Prostate gland (tissue), 2 donors: Measurements from ENCODE around the gene APOH. TPM values are rescaled to one million over a fixed set of nuclear protein-coding genes. Genes with fewer than 3 reads are reported as not detected.

Experiments
- DNase-seq: peaks from one replicate; pipeline ENCODE4 v3.0.0-alpha.2; 2019; ENCODE audit warnings: low spot score
- H3K27ac ChIP-seq, 2 donors: fragments of 200-600 bp; sonication (generic); 2 replicates each; pipeline ENCODE4 v1.5.1; 2017 to 2019
- H3K27me3 ChIP-seq: fragments of 200-600 bp; sonication (generic); replicated peaks from 2 replicates; pipeline ENCODE4 v1.5.1; 2019; ENCODE audit not compliant: insufficient read depth
- H3K36me3 ChIP-seq, 2 donors: fragments of 200-600 bp; sonication (generic); 1 replicate in 1 of 2; 2 replicates in 1 of 2; pipeline versions ENCODE4 v1.5.1 to v1.8.1; 2017 to 2019
- H3K4me1 ChIP-seq: fragments of 200-600 bp; sonication (generic); replicated peaks from 2 replicates; pipeline ENCODE4 v1.5.1; 2019
- H3K4me3 ChIP-seq, 2 donors: fragments of 200-600 bp; sonication (generic); 2 replicates each; pipeline ENCODE4 v1.5.1; 2017 to 2019
- H3K9me3 ChIP-seq: fragments of 200-600 bp; sonication (generic); 2 replicates; pipeline ENCODE4 v1.5.1; 2017
- CTCF ChIP-seq, 4 experiments: fragments of 200-600 bp in 2 of 4; fragments of 450-650 bp in 2 of 4; sonication (generic) in 2 of 4; IDR thresholded peaks; 1 replicate in 3 of 4; 2 replicates in 1 of 4; pipeline ENCODE4 v1.5.1; 2016 to 2019; ENCODE audit warnings: antibody characterized with exemption in 4 of 4, mild to moderate bottlenecking in 2 of 4, moderate library complexity in 2 of 4
- POLR2A ChIP-seq: fragments of 450-650 bp; IDR thresholded peaks from one replicate; pipeline ENCODE4 v1.6.1; 2016; ENCODE audit warnings: antibody characterized with exemption, mild to moderate bottlenecking
- POLR2AphosphoS5 ChIP-seq: sonication (generic); formaldehyde crosslinking; IDR thresholded peaks from one replicate; pipeline ENCODE4 v1.6.1; 2017; ENCODE audit warnings: antibody characterized with exemption
- WGBS: methylation state at CpG from one replicate; pipeline ENCODE4 v1.1.5; 2018; 5-methylcytosine and 5-hydroxymethylcytosine counted together
- intact Hi-C: fragments of 100-400 bp; cut with DNase I; formaldehyde crosslinking; loops from one replicate; pipeline ENCODE4 v1.14.2; 2022
- total RNA-seq, 2 donors: library from RNA; depleted of rRNA; stranded (reverse); fragments of >200 nt; gene quantifications; one replicate each; pipeline ENCODE4 v1.1.0, GENCODE V29; 2016

APOH gene
- total RNA-seq, 2 donors from 2014 or later = not detected

GRCh38 chr17:66198242-66198641 lies 31.0 kb downstream of the APOH start:
- intact Hi-C loops = no loop called here
- no peak for DNase-seq
- H3K36me3 ChIP-seq = no peaks in the 10 kb centered on the region
- no peak overlapping the region for H3K27ac ChIP-seq
- no peak overlapping the region for H3K4me3 ChIP-seq
- 94% methylated on average over 8 of the region's 8 CpGs for WGBS
- no peaks in the 10 kb centered on the region for H3K4me1 ChIP-seq
- TF ChIP-seq POLR2AphosphoS5 (no peak), POLR2A (no peak), CTCF (IDR thresholded peaks at IDR 0.05) (no peak)
- no peaks in the 10 kb centered on the region for H3K9me3 ChIP-seq
- no peaks in the 10 kb centered on the region for H3K27me3 ChIP-seq

GRCh38 chr17:66192378-66192687 lies 36.9 kb downstream of the APOH start:
- 4% methylated on average over 10 of the region's 10 CpGs for WGBS
- no peaks in the 10 kb centered on the region for H3K27me3 ChIP-seq
- H3K9me3 ChIP-seq = no peaks in the 10 kb centered on the region
- intact Hi-C loops = no loop called here
- peak overlapping the region; percentile 49 to 67 for H3K4me3 ChIP-seq
- no peak for DNase-seq
- no peaks in the 10 kb centered on the region for H3K36me3 ChIP-seq
- TF ChIP-seq POLR2A (no peak), POLR2AphosphoS5 (no peak), CTCF (IDR thresholded peaks at IDR 0.05) (no peak)
- H3K4me1 ChIP-seq = peaks cover 6% of the 10 kb centered on the region
- H3K27ac ChIP-seq = peak overlapping the region; percentile 75 to 77

DNA sequence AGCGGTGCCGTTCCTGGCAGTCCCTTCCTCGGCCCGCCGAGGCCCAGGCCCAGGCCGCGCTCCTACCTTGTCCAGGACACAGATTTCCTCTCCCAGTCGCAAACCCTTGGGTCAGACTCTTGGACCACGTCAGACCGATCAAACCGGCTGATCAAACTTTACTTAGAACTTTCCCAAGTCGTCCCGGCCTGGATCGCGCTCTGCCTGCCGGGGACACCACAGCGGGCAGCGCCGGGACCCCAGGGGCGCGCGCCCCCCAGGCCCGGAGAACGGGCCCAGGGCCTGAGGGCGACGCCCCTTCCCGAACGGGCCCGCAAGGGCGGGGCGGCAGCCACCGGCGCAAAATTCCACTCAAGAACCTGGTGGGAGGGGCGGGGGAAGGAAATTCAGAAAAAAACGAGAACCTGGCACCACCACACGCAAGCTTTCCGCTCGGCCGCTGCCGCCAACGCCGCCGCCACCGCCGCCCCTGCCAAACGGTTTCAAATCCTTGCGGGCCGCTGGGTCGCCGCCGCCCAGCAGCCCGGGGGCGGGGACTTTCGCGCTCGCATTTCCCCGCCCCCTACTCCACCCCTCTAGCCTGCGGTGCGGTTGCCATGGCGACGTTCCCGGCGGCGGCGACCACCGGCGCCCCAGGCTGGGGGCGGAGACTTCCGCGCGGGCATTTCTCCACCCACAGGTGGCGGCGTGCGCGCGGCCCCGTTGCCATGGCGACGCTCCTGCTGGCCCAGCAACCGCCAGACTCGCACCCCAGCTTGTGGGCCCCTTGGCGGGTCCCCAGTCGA lies 37.4 kb downstream of the APOH start, which contains the start of gene CEP112:
Gene CEP112 (minus strand): TSS at position 541 of the 785 bp plus-strand sequence.
- peaks cover 6% of the 10 kb centered on the region for H3K4me1 ChIP-seq
- DNase-seq = peak; percentile 45
- H3K27ac ChIP-seq = peak within 1 kb of the TSS; percentile 75 to 77
- H3K9me3 ChIP-seq = no peaks in the 10 kb centered on the region
- intact Hi-C loops = no loop called here
- TF ChIP-seq POLR2AphosphoS5 (no peak), POLR2A (peak; percentile 30), CTCF (IDR thresholded peaks at IDR 0.05) (peak in 3 of 4 experiments; percentile 12 to 17 (median 15))
- WGBS = under 1% methylated on average over 83 of the region's 83 CpGs
- H3K27me3 ChIP-seq = no peaks in the 10 kb centered on the region
- H3K36me3 ChIP-seq = no peaks in the 10 kb centered on the region
- peak within 1 kb of the TSS; percentile 49 to 67 for H3K4me3 ChIP-seq

DNA sequence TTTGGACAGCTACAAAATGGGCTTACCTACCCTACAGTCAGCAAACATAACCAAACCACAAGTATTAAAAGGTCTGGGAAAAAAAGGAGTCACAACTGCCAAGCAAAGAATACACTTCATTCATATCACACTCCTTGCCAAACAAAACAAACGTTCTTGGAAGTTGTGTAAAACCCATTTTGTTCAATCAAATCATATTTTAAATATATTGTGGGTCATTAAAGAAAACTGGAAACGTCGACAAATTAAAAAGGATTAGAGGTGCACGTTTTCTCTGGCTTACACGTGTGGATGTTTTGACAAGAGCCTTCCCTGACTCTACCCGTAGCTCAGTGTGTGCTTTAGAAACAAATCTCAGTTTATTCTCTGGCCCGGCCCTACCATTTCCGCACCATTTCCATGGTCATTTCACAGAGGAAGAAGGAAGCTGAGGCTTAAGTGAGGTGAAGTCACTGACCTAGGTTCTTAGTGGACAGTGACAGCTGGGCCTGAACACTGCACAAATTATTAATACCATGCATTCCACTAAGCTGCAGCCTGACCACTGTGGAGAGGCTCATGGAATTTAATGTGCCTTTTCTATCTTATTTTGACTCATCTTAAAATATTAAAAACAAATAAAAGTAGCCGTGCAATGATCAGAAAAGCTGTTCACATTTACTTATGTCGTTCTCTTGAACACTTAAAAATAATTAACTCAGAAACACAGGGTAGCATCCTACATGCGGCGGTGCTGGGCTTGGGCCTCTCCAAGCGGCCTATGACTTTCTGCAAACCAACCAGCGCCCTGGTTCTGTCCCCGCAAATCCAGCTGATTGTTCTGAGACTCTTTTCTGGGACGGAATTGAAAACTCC lies 38.2 kb downstream of the APOH start:
- Histone ChIP-seq H3K27me3 (no peaks in the 10 kb centered on the region), H3K4me1 (peaks cover 6% of the 10 kb centered on the region), H3K4me3 (peak overlapping the region; percentile 49 to 67), H3K36me3 (no peaks in the 10 kb centered on the region), H3K9me3 (no peaks in the 10 kb centered on the region), H3K27ac (peak overlapping the region; percentile 75 to 77)
- WGBS = 16% methylated on average over 16 of the region's 16 CpGs
- DNase-seq = no peak
- intact Hi-C loops = no loop called here
- TF ChIP-seq CTCF (IDR thresholded peaks at IDR 0.05) (no peak), POLR2A (no peak), POLR2AphosphoS5 (no peak)
